Uterus (tissue), 2 donors: ENCODE data around the gene LRRC15.

Experiments used
- POLR2A ChIP-seq, 2 donors: fragments of 450-650 bp; IDR thresholded peaks; one replicate each; pipeline ENCODE4 v1.6.1; 2016; ENCODE audit warnings: antibody characterized with exemption in 2 of 2, mild to moderate bottlenecking in 1 of 2, moderate library complexity in 1 of 2
- TF ChIP-seq, protein P1 (sequence below), 4 experiments: fragments of 200-600 bp in 2 of 4; fragments of 450-650 bp in 2 of 4; sonication (generic) in 2 of 4; IDR thresholded peaks; one replicate each; pipeline ENCODE4 v1.5.1; 2016 to 2019; ENCODE audit warnings: antibody characterized with exemption in 4 of 4, mild to moderate bottlenecking in 2 of 4, moderate library complexity in 1 of 4

DNA sequence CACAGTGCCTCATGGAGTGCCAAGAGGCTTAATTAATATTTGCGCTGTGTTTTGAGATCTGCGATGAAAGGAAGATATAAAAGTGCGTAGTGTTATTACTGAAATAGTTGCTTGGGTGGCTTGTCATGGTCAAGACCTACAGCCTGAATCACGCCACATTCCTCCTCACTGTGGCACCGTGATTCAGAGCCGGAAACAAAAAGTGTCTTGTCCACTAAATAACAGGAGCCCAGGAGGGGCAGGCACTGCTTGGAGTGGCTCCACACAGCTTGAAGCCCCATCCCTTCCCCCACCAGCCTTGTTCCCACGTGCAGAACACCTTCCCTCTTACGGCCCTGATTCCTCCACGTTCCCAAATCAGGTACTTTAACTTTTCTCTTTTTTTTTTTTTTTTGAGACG, 1.2 kb upstream of the LRRC15 start:
- TF ChIP-seq, protein P1, sequence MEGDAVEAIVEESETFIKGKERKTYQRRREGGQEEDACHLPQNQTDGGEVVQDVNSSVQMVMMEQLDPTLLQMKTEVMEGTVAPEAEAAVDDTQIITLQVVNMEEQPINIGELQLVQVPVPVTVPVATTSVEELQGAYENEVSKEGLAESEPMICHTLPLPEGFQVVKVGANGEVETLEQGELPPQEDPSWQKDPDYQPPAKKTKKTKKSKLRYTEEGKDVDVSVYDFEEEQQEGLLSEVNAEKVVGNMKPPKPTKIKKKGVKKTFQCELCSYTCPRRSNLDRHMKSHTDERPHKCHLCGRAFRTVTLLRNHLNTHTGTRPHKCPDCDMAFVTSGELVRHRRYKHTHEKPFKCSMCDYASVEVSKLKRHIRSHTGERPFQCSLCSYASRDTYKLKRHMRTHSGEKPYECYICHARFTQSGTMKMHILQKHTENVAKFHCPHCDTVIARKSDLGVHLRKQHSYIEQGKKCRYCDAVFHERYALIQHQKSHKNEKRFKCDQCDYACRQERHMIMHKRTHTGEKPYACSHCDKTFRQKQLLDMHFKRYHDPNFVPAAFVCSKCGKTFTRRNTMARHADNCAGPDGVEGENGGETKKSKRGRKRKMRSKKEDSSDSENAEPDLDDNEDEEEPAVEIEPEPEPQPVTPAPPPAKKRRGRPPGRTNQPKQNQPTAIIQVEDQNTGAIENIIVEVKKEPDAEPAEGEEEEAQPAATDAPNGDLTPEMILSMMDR (IDR thresholded peaks at IDR 0.05), result no peak
- TF ChIP-seq POLR2A (IDR thresholded peaks at IDR 0.05), result no peak
